IMR-90 (cell line): ENCODE measurements around the gene STX2. TPM values are rescaled to one million over a fixed set of nuclear protein-coding genes. Genes with fewer than 3 reads are reported as not detected.

ENCODE experiments used
- ATAC-seq: fragments of 200-7000 bp; cut with Tn5 transposase; 2 replicates; pipeline ENCODE4 v1.9.1; 2020; ENCODE audit warnings: low read depth, mild to moderate bottlenecking, moderate library complexity
- BruUV-seq: library from RNA; stranded (reverse); fragments of 400-500 nt; replicated peaks from 2 replicates; lab custom pipeline; 2021; lab: Mats Ljungman, UMichigan
- CTCF ChIA-PET: fragments of 300-600 bp; formaldehyde crosslinking; extraction: SDS; loops from one replicate; lab custom pipeline; 2021; ENCODE audit warnings: antibody characterized with exemption; lab: Yijun Ruan, JAX
- POLR2A ChIA-PET: fragments of 300-600 bp; sonication (Branson Sonifier 250); formaldehyde crosslinking; loops from one replicate; lab custom pipeline; 2022; ENCODE audit warnings: antibody characterized with exemption; ENCODE audit not compliant: unreplicated experiment; lab: Charles Lee
- DNase-seq: peaks from one replicate; pipeline ENCODE4 v3.0.0; 2013
- H2AFZ ChIP-seq: replicated peaks from 2 replicates; pipeline ENCODE3; 2013; ENCODE audit warnings: low read length, mild to moderate bottlenecking; ENCODE audit not compliant: poor library complexity
- H2AK5ac ChIP-seq: 2 replicates; pipeline ENCODE4 v1.6.1; 2013; ENCODE audit warnings: low read depth, low read length, inconsistent platforms
- H2AK9ac ChIP-seq: replicated peaks from 2 replicates; pipeline ENCODE3; 2013; ENCODE audit warnings: mild to moderate bottlenecking, low read depth, low read length, moderate library complexity; ENCODE audit not compliant: poor library complexity
- H2BK120ac ChIP-seq: 2 replicates; pipeline ENCODE4 v1.6.1; 2013; ENCODE audit warnings: low read depth, low read length, inconsistent platforms
- H2BK15ac ChIP-seq: 3 replicates; pipeline ENCODE4 v1.6.1; 2013; ENCODE audit warnings: low read depth, low read length, inconsistent platforms
- H2BK20ac ChIP-seq: 2 replicates; pipeline ENCODE4 v1.6.1; 2013; ENCODE audit warnings: low read depth, mild to moderate bottlenecking, inconsistent platforms, low read length, moderate library complexity
- H2BK5ac ChIP-seq: 2 replicates; pipeline ENCODE4 v1.6.1; 2013; ENCODE audit warnings: mild to moderate bottlenecking, low read depth, low read length, inconsistent platforms; ENCODE audit not compliant: poor library complexity, severe bottlenecking
- H3K14ac ChIP-seq: replicated peaks from 2 replicates; pipeline ENCODE4 v1.6.1; 2013; ENCODE audit warnings: low read depth, low read length, inconsistent platforms
- H3K18ac ChIP-seq: 2 replicates; pipeline ENCODE4 v1.6.1; 2013; ENCODE audit warnings: low read depth, low read length, control low read depth
- H3K23ac ChIP-seq: 2 replicates; pipeline ENCODE4 v1.6.1; 2013; ENCODE audit warnings: low read depth, low read length, inconsistent platforms
- H3K27ac ChIP-seq: 2 replicates; pipeline ENCODE4 v1.5.1; 2013; ENCODE audit warnings: mild to moderate bottlenecking, control low read depth, low read length; ENCODE audit not compliant: insufficient read depth
- H3K27me3 ChIP-seq: 2 replicates; pipeline ENCODE4 v1.6.1; 2013; ENCODE audit warnings: low read length; ENCODE audit not compliant: control insufficient read depth, insufficient read depth
- H3K36me3 ChIP-seq: 2 replicates; pipeline ENCODE4 v1.6.1; 2013; ENCODE audit warnings: low read length, mixed read lengths; ENCODE audit not compliant: control insufficient read depth, insufficient read depth
- H3K4ac ChIP-seq: 2 replicates; pipeline ENCODE4 v1.6.1; 2013; ENCODE audit warnings: low read depth, low read length, inconsistent platforms
- H3K4me1 ChIP-seq: 2 replicates; pipeline ENCODE4 v1.6.1; 2013; ENCODE audit warnings: low read length, mixed read lengths; ENCODE audit not compliant: control insufficient read depth, insufficient read depth
- H3K4me2 ChIP-seq: 2 replicates; pipeline ENCODE4 v1.6.1; 2013; ENCODE audit warnings: low read depth, mild to moderate bottlenecking, control low read depth, low read length, moderate library complexity
- H3K4me3 ChIP-seq: 2 replicates; pipeline ENCODE4 v1.5.1; 2013; ENCODE audit warnings: low read depth, mild to moderate bottlenecking, control low read depth, low read length, moderate library complexity; ENCODE audit not compliant: insufficient read depth
- H3K56ac ChIP-seq: 2 replicates; pipeline ENCODE4 v1.6.1; 2013; ENCODE audit warnings: low read length, inconsistent platforms; ENCODE audit not compliant: insufficient read depth; ENCODE audit errors: extremely low read depth
- H3K79me1 ChIP-seq, 2 experiments: 2 replicates each; pipeline ENCODE4 v1.6.1; 2013; ENCODE audit warnings: low read length in 2 of 2, inconsistent platforms in 1 of 2, low read depth in 1 of 2
- H3K9ac ChIP-seq: 2 replicates; pipeline ENCODE4 v1.6.1; 2013; ENCODE audit warnings: low read depth, low read length, control low read depth
- H3K9me1 ChIP-seq: 2 replicates; pipeline ENCODE4 v1.6.1; 2013; ENCODE audit warnings: low read length, inconsistent platforms; ENCODE audit not compliant: insufficient read depth
- H3K9me3 ChIP-seq: 2 replicates; pipeline ENCODE4 v1.6.1; 2013; ENCODE audit warnings: low read length; ENCODE audit not compliant: control insufficient read depth, insufficient read depth
- H4K20me1 ChIP-seq: 2 replicates; pipeline ENCODE4 v1.6.1; 2013; ENCODE audit warnings: low read length, inconsistent platforms; ENCODE audit not compliant: insufficient read depth
- H4K5ac ChIP-seq: 2 replicates; pipeline ENCODE4 v1.6.1; 2013; ENCODE audit warnings: mild to moderate bottlenecking, low read depth, low read length, control low read depth
- H4K8ac ChIP-seq, 2 experiments: 2 replicates each; pipeline ENCODE4 v1.6.1; 2013; ENCODE audit warnings: low read depth in 2 of 2, low read length in 2 of 2, control low read depth in 1 of 2, inconsistent platforms in 1 of 2
- H4K91ac ChIP-seq: 2 replicates; pipeline ENCODE4 v1.6.1; 2013; ENCODE audit warnings: low read depth, low read length, inconsistent platforms; ENCODE audit not compliant: insufficient read depth
- BHLHE40 ChIP-seq: fragments of 150-350 bp; IDR thresholded peaks from 2 replicates; pipeline ENCODE4 v1.6.1; 2016; ENCODE audit warnings: mild to moderate bottlenecking, low read depth, low read length
- CEBPB ChIP-seq: IDR thresholded peaks from 2 replicates; pipeline ENCODE4 v1.6.1; 2012; ENCODE audit warnings: low read depth, low read length, improper control_type of control experiment
- CHD1 ChIP-seq: IDR thresholded peaks from 2 replicates; pipeline ENCODE4 v1.6.1; 2012; ENCODE audit warnings: low read depth, low read length, improper control_type of control experiment
- FOS ChIP-seq: fragments of 150-350 bp; IDR thresholded peaks from 2 replicates; pipeline ENCODE4 v1.6.1; 2016; ENCODE audit warnings: low read depth, low read length
- MAFK ChIP-seq: IDR thresholded peaks from 2 replicates; pipeline ENCODE4 v1.6.1; 2012; ENCODE audit warnings: low read depth, low read length, improper control_type of control experiment
- MAZ ChIP-seq: IDR thresholded peaks from 2 replicates; pipeline ENCODE4 v1.6.1; 2012; ENCODE audit warnings: low read depth, mild to moderate bottlenecking, low read length, improper control_type of control experiment, moderate library complexity, borderline replicate concordance
- MXI1 ChIP-seq: IDR thresholded peaks from 2 replicates; pipeline ENCODE4 v1.6.1; 2012; ENCODE audit warnings: low read depth, mild to moderate bottlenecking, low read length, moderate library complexity, borderline replicate concordance
- NFE2L2 ChIP-seq: fragments of 150-350 bp; IDR thresholded peaks from 2 replicates; pipeline ENCODE4 v1.6.1; 2016; ENCODE audit warnings: low read depth, mild to moderate bottlenecking, low read length
- POLR2A ChIP-seq: IDR thresholded peaks from 2 replicates; pipeline ENCODE4 v1.6.1; 2012; ENCODE audit warnings: mild to moderate bottlenecking, low read depth, low read length
- RCOR1 ChIP-seq: IDR thresholded peaks from 2 replicates; pipeline ENCODE4 v1.6.1; 2012; ENCODE audit warnings: mild to moderate bottlenecking, low read length, improper control_type of control experiment; ENCODE audit not compliant: insufficient replicate concordance
- RFX5 ChIP-seq: IDR thresholded peaks from 2 replicates; pipeline ENCODE4 v1.8.0; 2012; ENCODE audit warnings: low read depth, mild to moderate bottlenecking, low read length, moderate library complexity
- SMC3 ChIP-seq: fragments of 150-350 bp; IDR thresholded peaks from 2 replicates; pipeline ENCODE4 v1.6.1; 2016; ENCODE audit warnings: low read depth, mild to moderate bottlenecking, antibody characterized with exemption, low read length, moderate library complexity
- WGBS, 2 experiments: methylation state at CpG; one replicate each; pipeline versions ENCODE4 v1.1.5 to v1.1.7; 2013; ENCODE audit warnings: missing lambda C conversion rate in 2 of 2; ENCODE audit not compliant: insufficient read length in 1 of 2; ENCODE audit errors: extremely low coverage in 2 of 2; 5-methylcytosine and 5-hydroxymethylcytosine counted together
- dilution Hi-C: fragments of 300-500 bp; cut with HindIII; formaldehyde crosslinking; loops from one replicate; pipeline ENCODE4 v1.14.3; 2018; ENCODE audit warnings: low sequenced_read_pairs; ENCODE audit not compliant: unreplicated experiment
- in situ Hi-C: fragments of 300-500 bp; cut with MboI; formaldehyde crosslinking; loops from 3 replicates; pipeline ENCODE4 v1.14.3; 2019; ENCODE audit warnings: low sequenced_read_pairs, inconsistent platforms, mixed read lengths
- intact Hi-C: fragments of 100-400 bp; cut with micrococcal nuclease; formaldehyde crosslinking; loops from 2 replicates; pipeline ENCODE4 v1.10.0; 2022
- polyA plus RNA-seq, 3 experiments: library from polyadenylated mRNA; depleted of rRNA; stranded (reverse); fragments of >200 nt; gene quantifications; 2 replicates each; pipeline ENCODE4 v1.2.3, GENCODE V29; 2012; ENCODE audit warnings: low replicate concordance in 1 of 3
- total RNA-seq: library from RNA; depleted of rRNA; stranded (reverse); fragments of >200 nt; gene quantifications from 2 replicates; pipeline ENCODE4 v1.2.3, GENCODE V29; 2012
- TF ChIP-seq, protein P1 (sequence below): fragments of 150-350 bp; IDR thresholded peaks from 2 replicates; pipeline ENCODE4 v1.6.1; 2016; ENCODE audit warnings: low read depth, mild to moderate bottlenecking, low read length, moderate library complexity, borderline replicate concordance
- TF ChIP-seq, protein P2 (sequence below): fragments of 150-350 bp; IDR thresholded peaks from 2 replicates; pipeline ENCODE4 v1.6.1; 2017; ENCODE audit warnings: mild to moderate bottlenecking, antibody characterized with exemption, low read length, low read depth
- TF ChIP-seq, protein P3 (sequence below): conservative IDR thresholded peaks from 2 replicates; pipeline ENCODE4 v1.5.1; 2012; ENCODE audit warnings: mild to moderate bottlenecking, low read depth, low read length, improper control_type of control experiment

Gene STX2
- total and polyA plus RNA-seq, 2 of the 4 experiments (the other 2 are of a cell fraction): 26.9 to 32.5 TPM

DNA sequence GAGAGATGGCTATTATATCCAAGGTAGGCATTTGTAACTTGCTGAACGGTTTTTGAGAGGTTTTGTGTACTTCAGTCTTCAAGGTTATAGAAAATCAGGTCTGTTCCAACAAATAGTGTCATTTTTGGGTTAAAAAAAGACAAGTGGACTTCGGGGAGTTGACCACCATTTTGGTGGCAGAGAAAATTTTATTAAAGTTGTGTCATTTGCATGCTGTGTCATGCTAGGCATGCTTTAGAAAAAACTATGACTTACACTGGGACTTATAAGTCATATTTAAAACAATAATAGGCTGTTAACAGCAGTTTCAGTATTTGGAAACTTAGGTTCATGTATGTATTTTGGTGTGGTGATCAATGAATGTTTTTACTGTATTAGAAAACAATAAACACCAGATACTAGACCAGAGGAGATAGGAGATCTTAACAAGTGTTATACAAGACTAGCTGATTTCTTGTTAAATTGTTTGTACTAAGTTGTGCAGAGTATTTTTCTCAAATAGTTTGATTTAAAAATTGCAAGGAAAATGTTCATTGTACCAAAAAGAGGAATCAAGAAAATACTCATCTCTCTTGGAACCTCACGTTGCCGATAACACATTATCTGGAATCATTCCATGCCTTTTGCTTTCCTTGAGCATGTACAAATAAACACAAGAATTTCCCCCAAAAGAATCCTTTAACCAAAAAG lies 34.2 kb upstream of the STX2 start:
- no peak for DNase-seq
- H3K27ac ChIP-seq: peak overlapping the region; percentile 84; the same call in 1 of the 2 replicates
- intact Hi-C loops: loop anchor here (5.0 kb wide), 1 partner anchor 96 kb away; no protein-coding TSS in a partner anchor
- TF ChIP-seq, protein P1, sequence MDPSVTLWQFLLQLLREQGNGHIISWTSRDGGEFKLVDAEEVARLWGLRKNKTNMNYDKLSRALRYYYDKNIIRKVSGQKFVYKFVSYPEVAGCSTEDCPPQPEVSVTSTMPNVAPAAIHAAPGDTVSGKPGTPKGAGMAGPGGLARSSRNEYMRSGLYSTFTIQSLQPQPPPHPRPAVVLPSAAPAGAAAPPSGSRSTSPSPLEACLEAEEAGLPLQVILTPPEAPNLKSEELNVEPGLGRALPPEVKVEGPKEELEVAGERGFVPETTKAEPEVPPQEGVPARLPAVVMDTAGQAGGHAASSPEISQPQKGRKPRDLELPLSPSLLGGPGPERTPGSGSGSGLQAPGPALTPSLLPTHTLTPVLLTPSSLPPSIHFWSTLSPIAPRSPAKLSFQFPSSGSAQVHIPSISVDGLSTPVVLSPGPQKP: no peak
- TF ChIP-seq NFE2L2: no peak
- no peak for TF ChIP-seq MAZ
- no peak for TF ChIP-seq BHLHE40
- TF ChIP-seq CHD1: no peak
- TF ChIP-seq RFX5: no peak
- TF ChIP-seq, protein P2, sequence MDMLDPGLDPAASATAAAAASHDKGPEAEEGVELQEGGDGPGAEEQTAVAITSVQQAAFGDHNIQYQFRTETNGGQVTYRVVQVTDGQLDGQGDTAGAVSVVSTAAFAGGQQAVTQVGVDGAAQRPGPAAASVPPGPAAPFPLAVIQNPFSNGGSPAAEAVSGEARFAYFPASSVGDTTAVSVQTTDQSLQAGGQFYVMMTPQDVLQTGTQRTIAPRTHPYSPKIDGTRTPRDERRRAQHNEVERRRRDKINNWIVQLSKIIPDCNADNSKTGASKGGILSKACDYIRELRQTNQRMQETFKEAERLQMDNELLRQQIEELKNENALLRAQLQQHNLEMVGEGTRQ: no peak
- TF ChIP-seq MAFK: no peak
- TF ChIP-seq POLR2A: no peak
- no peak for TF ChIP-seq CEBPB
- TF ChIP-seq, protein P3, sequence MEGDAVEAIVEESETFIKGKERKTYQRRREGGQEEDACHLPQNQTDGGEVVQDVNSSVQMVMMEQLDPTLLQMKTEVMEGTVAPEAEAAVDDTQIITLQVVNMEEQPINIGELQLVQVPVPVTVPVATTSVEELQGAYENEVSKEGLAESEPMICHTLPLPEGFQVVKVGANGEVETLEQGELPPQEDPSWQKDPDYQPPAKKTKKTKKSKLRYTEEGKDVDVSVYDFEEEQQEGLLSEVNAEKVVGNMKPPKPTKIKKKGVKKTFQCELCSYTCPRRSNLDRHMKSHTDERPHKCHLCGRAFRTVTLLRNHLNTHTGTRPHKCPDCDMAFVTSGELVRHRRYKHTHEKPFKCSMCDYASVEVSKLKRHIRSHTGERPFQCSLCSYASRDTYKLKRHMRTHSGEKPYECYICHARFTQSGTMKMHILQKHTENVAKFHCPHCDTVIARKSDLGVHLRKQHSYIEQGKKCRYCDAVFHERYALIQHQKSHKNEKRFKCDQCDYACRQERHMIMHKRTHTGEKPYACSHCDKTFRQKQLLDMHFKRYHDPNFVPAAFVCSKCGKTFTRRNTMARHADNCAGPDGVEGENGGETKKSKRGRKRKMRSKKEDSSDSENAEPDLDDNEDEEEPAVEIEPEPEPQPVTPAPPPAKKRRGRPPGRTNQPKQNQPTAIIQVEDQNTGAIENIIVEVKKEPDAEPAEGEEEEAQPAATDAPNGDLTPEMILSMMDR: no peak
- no peak for TF ChIP-seq FOS
- no peak for TF ChIP-seq RCOR1
- no peak for TF ChIP-seq MXI1
- TF ChIP-seq SMC3: no peak

More for the DNA sequence above, 34.2 kb upstream of the STX2 start:
- Histone ChIP-seq H3K56ac (peak overlapping the region; percentile 63), H3K4ac (peak overlapping the region; percentile 87), H3K4me1 (no peaks in the 10 kb centered on the region), H3K4me2 (peak overlapping the region; percentile 77), H2AFZ (no peak overlapping the region), H3K9ac (peak overlapping the region; percentile 91), H3K23ac (peak overlapping the region; percentile 99), H3K9me3 (no peaks in the 10 kb centered on the region), H4K91ac (no peak overlapping the region), H3K14ac (peak overlapping the region; percentile 98), H2BK5ac (peak overlapping the region; percentile 59), H2BK15ac (no peak overlapping the region), H3K4me3 (peak overlapping the region; percentile 90), H3K18ac (no peak overlapping the region), H2BK120ac (no peak overlapping the region), H2AK5ac (0 out of 2 replicates have a peak overlapping the region, but pooled peaks have one; percentile 46), H3K9me1 (peaks cover 3% of the 10 kb centered on the region; the same call in 1 of the 2 replicates), H3K27me3 (no peaks in the 10 kb centered on the region), H3K36me3 (peaks cover 22% of the 10 kb centered on the region), H2AK9ac (peak overlapping the region; percentile 75), H4K8ac (peak overlapping the region; percentile 18 to 77; a peak in 2 of 4 replicates), H3K79me1 (peaks cover 11 to 32% of the 10 kb centered on the region in 2 experiments; a peak in 2 of 4 replicates), H2BK20ac (no peak overlapping the region), H4K20me1 (peaks cover 24% of the 10 kb centered on the region), H4K5ac (no peak overlapping the region; the same call in 1 of the 2 replicates)
- WGBS, 2 experiments: no CpG with 5 or more reads among the region's 4 CpGs
- no peak for ATAC-seq
- dilution Hi-C loops (no loop called here), in situ Hi-C loops (no loop called here)
- ChIA-PET POLR2A (no interaction called here), CTCF (no interaction called here)
- BruUV-seq: TSS peak; percentile 20
